H1 (cell line): Measurements from ENCODE around the gene MPRIP. TPM values are rescaled to one million over a fixed set of nuclear protein-coding genes. Genes with fewer than 3 reads are reported as not detected.

ENCODE experiments used
- BCL11A ChIP-seq, 2 experiments: IDR thresholded peaks; one replicate each; pipeline ENCODE4 v1.6.1; 2011; ENCODE audit warnings: low read depth in 2 of 2, low read length in 2 of 2, mild to moderate bottlenecking in 2 of 2
- CHD2 ChIP-seq: IDR thresholded peaks from 2 replicates; pipeline ENCODE4 v1.6.1; 2012; ENCODE audit warnings: low read length, improper control_type of control experiment
- EGR1 ChIP-seq: IDR thresholded peaks from 2 replicates; pipeline ENCODE4 v1.6.1; 2011; ENCODE audit warnings: low read depth, low read length, borderline replicate concordance
- GTF2F1 ChIP-seq: IDR thresholded peaks from 2 replicates; pipeline ENCODE4 v1.6.1; 2012; ENCODE audit warnings: low read depth, low read length, improper control_type of control experiment, borderline replicate concordance
- MAFK ChIP-seq: IDR thresholded peaks from 2 replicates; pipeline ENCODE4 v1.6.1; 2012; ENCODE audit warnings: low read depth, mild to moderate bottlenecking, improper control_type of control experiment, low read length
- SIRT6 ChIP-seq: IDR thresholded peaks from one replicate; pipeline ENCODE4 v1.7.1; 2012; ENCODE audit warnings: low read length, inconsistent platforms
- SP1 ChIP-seq: IDR thresholded peaks from 2 replicates; pipeline ENCODE4 v1.6.1; 2011; ENCODE audit warnings: low read depth, low read length
- TAF1 ChIP-seq: IDR thresholded peaks from 2 replicates; pipeline ENCODE4 v1.6.1; 2011; ENCODE audit warnings: mild to moderate bottlenecking, low read depth, low read length
- polyA plus RNA-seq, 7 experiments: library from polyadenylated mRNA; depleted of rRNA in 3 of 7; stranded (reverse) in 5 of 7; unstranded in 2 of 7; fragments of >200 nt in 5 of 7; fragments of 200-250 nt in 2 of 7; gene quantifications; 1 replicate in 5 of 7; 2 replicates in 1 of 7; 4 replicates in 1 of 7; pipeline versions ENCODE4 v1.2.1 to v1.2.3, GENCODE V29; 2011 to 2013; ENCODE audit warnings: missing spikeins in 2 of 7, mixed read lengths in 2 of 7
- total RNA-seq: library from RNA; stranded (reverse); fragmentation: NEBNext Ultra II Directional; extraction: Animal tissue kit (Norgen Biotek cat#: 25700); gene quantifications from 2 replicates; pipeline ENCODE4 v1.2.1, GENCODE V29; 2021
- TF ChIP-seq, protein P1 (sequence below): fragments of 300-600 bp; sonication (generic); IDR thresholded peaks from 2 replicates; pipeline ENCODE4 v1.7.1; 2012; ENCODE audit warnings: low read length, moderate library complexity, mild to moderate bottlenecking, inconsistent platforms; ENCODE audit not compliant: insufficient replicate concordance

The MPRIP gene
- total and polyA plus RNA-seq, 2 of the 8 experiments (the other 6 are each of a cell fraction or from before 2014, with no cell fraction given): 48.6 to 146 TPM

DNA sequence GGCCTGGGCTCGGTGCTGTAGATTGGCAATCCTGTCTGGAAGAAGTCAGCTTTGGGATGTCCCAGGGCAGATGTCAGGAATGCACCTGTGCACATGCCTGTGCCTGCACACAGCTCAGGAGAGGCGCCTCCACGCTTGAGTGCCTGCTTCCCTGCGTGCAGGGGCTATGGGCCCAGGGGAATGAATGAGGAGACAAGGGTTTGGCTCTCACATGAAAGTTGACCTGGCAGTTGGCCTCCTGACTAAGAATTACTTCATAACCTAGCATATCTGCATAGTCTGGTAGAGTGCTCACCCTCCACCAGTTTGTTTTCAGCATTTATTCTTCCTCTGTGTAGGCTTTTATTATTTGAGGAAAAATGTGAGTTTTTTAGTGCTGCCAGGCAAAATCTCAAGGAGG is 113.8 kb downstream of the MPRIP start (continued):
- TF ChIP-seq, protein P1, sequence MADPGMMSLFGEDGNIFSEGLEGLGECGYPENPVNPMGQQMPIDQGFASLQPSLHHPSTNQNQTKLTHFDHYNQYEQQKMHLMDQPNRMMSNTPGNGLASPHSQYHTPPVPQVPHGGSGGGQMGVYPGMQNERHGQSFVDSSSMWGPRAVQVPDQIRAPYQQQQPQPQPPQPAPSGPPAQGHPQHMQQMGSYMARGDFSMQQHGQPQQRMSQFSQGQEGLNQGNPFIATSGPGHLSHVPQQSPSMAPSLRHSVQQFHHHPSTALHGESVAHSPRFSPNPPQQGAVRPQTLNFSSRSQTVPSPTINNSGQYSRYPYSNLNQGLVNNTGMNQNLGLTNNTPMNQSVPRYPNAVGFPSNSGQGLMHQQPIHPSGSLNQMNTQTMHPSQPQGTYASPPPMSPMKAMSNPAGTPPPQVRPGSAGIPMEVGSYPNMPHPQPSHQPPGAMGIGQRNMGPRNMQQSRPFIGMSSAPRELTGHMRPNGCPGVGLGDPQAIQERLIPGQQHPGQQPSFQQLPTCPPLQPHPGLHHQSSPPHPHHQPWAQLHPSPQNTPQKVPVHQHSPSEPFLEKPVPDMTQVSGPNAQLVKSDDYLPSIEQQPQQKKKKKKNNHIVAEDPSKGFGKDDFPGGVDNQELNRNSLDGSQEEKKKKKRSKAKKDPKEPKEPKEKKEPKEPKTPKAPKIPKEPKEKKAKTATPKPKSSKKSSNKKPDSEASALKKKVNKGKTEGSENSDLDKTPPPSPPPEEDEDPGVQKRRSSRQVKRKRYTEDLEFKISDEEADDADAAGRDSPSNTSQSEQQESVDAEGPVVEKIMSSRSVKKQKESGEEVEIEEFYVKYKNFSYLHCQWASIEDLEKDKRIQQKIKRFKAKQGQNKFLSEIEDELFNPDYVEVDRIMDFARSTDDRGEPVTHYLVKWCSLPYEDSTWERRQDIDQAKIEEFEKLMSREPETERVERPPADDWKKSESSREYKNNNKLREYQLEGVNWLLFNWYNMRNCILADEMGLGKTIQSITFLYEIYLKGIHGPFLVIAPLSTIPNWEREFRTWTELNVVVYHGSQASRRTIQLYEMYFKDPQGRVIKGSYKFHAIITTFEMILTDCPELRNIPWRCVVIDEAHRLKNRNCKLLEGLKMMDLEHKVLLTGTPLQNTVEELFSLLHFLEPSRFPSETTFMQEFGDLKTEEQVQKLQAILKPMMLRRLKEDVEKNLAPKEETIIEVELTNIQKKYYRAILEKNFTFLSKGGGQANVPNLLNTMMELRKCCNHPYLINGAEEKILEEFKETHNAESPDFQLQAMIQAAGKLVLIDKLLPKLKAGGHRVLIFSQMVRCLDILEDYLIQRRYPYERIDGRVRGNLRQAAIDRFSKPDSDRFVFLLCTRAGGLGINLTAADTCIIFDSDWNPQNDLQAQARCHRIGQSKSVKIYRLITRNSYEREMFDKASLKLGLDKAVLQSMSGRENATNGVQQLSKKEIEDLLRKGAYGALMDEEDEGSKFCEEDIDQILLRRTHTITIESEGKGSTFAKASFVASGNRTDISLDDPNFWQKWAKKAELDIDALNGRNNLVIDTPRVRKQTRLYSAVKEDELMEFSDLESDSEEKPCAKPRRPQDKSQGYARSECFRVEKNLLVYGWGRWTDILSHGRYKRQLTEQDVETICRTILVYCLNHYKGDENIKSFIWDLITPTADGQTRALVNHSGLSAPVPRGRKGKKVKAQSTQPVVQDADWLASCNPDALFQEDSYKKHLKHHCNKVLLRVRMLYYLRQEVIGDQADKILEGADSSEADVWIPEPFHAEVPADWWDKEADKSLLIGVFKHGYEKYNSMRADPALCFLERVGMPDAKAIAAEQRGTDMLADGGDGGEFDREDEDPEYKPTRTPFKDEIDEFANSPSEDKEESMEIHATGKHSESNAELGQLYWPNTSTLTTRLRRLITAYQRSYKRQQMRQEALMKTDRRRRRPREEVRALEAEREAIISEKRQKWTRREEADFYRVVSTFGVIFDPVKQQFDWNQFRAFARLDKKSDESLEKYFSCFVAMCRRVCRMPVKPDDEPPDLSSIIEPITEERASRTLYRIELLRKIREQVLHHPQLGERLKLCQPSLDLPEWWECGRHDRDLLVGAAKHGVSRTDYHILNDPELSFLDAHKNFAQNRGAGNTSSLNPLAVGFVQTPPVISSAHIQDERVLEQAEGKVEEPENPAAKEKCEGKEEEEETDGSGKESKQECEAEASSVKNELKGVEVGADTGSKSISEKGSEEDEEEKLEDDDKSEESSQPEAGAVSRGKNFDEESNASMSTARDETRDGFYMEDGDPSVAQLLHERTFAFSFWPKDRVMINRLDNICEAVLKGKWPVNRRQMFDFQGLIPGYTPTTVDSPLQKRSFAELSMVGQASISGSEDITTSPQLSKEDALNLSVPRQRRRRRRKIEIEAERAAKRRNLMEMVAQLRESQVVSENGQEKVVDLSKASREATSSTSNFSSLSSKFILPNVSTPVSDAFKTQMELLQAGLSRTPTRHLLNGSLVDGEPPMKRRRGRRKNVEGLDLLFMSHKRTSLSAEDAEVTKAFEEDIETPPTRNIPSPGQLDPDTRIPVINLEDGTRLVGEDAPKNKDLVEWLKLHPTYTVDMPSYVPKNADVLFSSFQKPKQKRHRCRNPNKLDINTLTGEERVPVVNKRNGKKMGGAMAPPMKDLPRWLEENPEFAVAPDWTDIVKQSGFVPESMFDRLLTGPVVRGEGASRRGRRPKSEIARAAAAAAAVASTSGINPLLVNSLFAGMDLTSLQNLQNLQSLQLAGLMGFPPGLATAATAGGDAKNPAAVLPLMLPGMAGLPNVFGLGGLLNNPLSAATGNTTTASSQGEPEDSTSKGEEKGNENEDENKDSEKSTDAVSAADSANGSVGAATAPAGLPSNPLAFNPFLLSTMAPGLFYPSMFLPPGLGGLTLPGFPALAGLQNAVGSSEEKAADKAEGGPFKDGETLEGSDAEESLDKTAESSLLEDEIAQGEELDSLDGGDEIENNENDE: no peak
- no peak for TF ChIP-seq SIRT6
- TF ChIP-seq CHD2: no peak
- no peak for TF ChIP-seq MAFK
- no peak for TF ChIP-seq TAF1
- TF ChIP-seq GTF2F1: no peak
- TF ChIP-seq SP1: no peak
- no peak for TF ChIP-seq BCL11A (IDR thresholded peaks at IDR 0.05; ENCODE audit: low read depth in 2 of 2, low read length in 2 of 2)
- TF ChIP-seq EGR1: no peak
